Measurements from ENCODE around the gene TOP3B. TPM values are rescaled to one million over a fixed set of nuclear protein-coding genes. Genes with fewer than 3 reads are reported as not detected.

Gene TOP3B
- total RNA-seq, 1 donor from 2014 or later, result 27.9 TPM

GRCh38 chr22:21964918-21965484, 17.6 kb downstream of the TOP3B start:
- TF ChIP-seq CTCF (IDR thresholded peaks at IDR 0.05; ENCODE audit: insufficient read depth, low read length, severe bottlenecking), result no peak
- peak; percentile 43 for FAIRE-seq
- Histone ChIP-seq H3K36me3 (ENCODE audit: control insufficient read depth, insufficient read depth, low read length) (peaks cover 27% of the 10 kb centered on the region), H3K4me3 (ENCODE audit: low read depth, low read length) (no peak overlapping the region), H3K27me3 (ENCODE audit: control insufficient read depth, insufficient read depth, low read length) (no peaks in the 10 kb centered on the region)
- DNase-seq (ENCODE audit: low read depth), result no peak

- H3K36me3 ChIP-seq (ENCODE audit: control insufficient read depth, insufficient read depth, low read length), result peaks cover 31% of the 10 kb centered on the region
- DNase-seq (ENCODE audit: low read depth), result no peak
- H3K4me3 ChIP-seq (ENCODE audit: low read depth, low read length), result no peak overlapping the region
- H3K27me3 ChIP-seq (ENCODE audit: control insufficient read depth, insufficient read depth, low read length), result no peaks in the 10 kb centered on the region
- FAIRE-seq, result no peak
- TF ChIP-seq CTCF (IDR thresholded peaks at IDR 0.05; ENCODE audit: insufficient read depth, low read length, severe bottlenecking), result no peak
Observed at GRCh38 chr22:21964234-21964633, 18.4 kb downstream of the TOP3B start.

- H3K36me3 ChIP-seq (ENCODE audit: control insufficient read depth, insufficient read depth, low read length), result peaks cover 31% of the 10 kb centered on the region
- no peak for DNase-seq (ENCODE audit: low read depth)
- H3K27me3 ChIP-seq (ENCODE audit: control insufficient read depth, insufficient read depth, low read length), result no peaks in the 10 kb centered on the region
- no peak for FAIRE-seq
- TF ChIP-seq CTCF (IDR thresholded peaks at IDR 0.05; ENCODE audit: insufficient read depth, low read length, severe bottlenecking), result no peak
- H3K4me3 ChIP-seq (ENCODE audit: low read depth, low read length), result no peak overlapping the region
Observed at GRCh38 chr22:21963790-21964211, 18.8 kb downstream of the TOP3B start.

- Histone ChIP-seq H3K4me3 (ENCODE audit: low read depth, low read length) (no peak overlapping the region), H3K36me3 (ENCODE audit: control insufficient read depth, insufficient read depth, low read length) (peaks cover 32% of the 10 kb centered on the region), H3K27me3 (ENCODE audit: control insufficient read depth, insufficient read depth, low read length) (no peaks in the 10 kb centered on the region)
- DNase-seq (ENCODE audit: low read depth) (no peak), FAIRE-seq (no peak)
- no peak for TF ChIP-seq CTCF (IDR thresholded peaks at IDR 0.05; ENCODE audit: insufficient read depth, low read length, severe bottlenecking)
Observed at GRCh38 chr22:21963286-21963685, 19.3 kb downstream of the TOP3B start.

GRCh38 chr22:21962655-21962949, 20.0 kb downstream of the TOP3B start:
- DNase-seq (ENCODE audit: low read depth) (no peak), FAIRE-seq (no peak)
- H3K27me3 ChIP-seq (ENCODE audit: control insufficient read depth, insufficient read depth, low read length), result no peaks in the 10 kb centered on the region
- no peak for TF ChIP-seq CTCF (IDR thresholded peaks at IDR 0.05; ENCODE audit: insufficient read depth, low read length, severe bottlenecking)
- H3K4me3 ChIP-seq (ENCODE audit: low read depth, low read length), result no peak overlapping the region
- peaks cover 31% of the 10 kb centered on the region for H3K36me3 ChIP-seq (ENCODE audit: control insufficient read depth, insufficient read depth, low read length)

Measured in bronchial epithelial cell (primary cell).